Inflammatory macrophage treated with lipopolysaccharide for 4 hours (primary cell): ENCODE data around the gene TMEM8B.
A peak's percentile ranks its signal among the peaks of the same experiment; 100 is the strongest.

Experiments used
- DNase-seq: peaks from one replicate; pipeline ENCODE4 v3.0.0-alpha.2; 2020

The TMEM8B gene

GRCh38 chr9:35829084-35829763 lies at the start of gene TMEM8B:
TMEM8B (plus strand) TSS chr9:35829228; CDS start chr9:35829448, 220 bp downstream.
- peak; percentile 92 for DNase-seq

DNA sequence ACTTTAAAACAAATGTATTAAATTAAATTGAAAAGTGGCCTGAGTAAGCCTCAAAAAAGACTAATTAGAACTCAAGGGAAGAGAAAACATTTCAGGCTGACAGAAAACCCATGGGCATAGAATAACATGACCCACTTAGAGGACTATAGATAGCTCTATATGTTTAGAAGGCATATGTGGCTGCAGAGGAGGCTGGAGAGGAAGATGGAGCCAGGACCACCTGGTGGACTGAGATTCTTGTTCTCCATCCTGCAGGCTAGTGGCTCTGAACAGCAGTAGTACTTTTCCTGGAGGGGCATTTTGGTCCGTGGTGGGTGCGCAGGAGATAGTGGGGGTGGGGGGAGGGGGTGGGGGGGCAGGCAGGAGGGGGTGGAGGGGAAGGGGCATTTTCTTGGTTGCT lies 48.0 kb upstream of the TMEM8B start:
- no peak for DNase-seq

DNA sequence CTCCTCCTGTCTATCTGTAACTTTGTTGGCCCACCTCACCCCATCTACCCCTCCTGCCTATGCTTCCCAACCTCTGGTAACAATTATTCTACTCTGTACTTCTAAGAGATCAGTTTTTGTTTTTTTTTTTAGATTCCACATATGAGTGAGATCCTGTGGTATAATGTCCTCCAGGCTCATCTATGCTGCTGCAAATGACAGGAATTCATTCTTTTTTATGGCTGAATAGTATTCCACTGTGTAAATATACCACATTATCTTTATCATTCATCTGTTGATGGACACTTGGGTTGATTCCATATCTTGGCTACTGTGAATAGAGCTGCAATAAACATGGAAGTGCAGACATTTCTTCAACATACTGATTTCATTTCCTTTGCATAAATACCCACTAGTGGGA lies 45.6 kb upstream of the TMEM8B start:
- DNase-seq, result no peak

DNA sequence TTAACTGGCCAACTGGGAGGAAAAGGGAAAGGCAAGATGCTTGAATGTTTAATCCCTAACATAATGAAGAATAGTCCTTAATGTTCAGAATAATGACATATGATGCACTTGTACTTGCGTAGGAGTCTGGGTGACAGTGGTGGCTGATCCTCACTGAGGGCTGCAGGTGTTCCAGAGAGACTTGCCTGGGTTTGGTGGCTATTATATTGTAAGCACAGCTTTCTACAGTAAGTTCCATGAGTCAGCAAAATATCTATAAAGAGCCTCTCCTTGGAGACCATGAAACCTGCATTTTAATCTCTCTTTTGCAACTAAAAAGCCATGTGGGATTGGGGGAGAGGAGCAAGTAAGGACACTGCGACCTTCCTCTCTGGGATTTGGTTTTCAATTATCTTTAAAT lies 39.5 kb upstream of the TMEM8B start:
- no peak for DNase-seq

DNA sequence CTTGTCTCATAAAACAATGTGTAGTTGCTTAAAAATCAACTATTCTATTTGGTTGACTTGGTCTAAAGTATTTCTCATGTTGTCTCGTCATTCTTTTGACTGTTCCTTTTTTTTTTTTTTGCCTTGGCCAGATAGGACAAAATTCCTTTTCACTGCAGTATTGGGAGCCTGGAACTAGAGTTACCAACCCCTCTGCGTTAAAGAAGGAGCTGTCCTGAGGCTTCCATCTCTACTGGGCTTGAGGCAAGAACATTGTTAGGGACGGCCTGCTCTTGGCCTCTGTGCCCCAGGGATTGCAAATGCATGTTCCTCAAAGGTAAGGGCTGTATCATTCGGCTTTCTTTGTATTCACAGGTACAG lies 39.0 kb upstream of the TMEM8B start:
- DNase-seq, result no peak

DNA sequence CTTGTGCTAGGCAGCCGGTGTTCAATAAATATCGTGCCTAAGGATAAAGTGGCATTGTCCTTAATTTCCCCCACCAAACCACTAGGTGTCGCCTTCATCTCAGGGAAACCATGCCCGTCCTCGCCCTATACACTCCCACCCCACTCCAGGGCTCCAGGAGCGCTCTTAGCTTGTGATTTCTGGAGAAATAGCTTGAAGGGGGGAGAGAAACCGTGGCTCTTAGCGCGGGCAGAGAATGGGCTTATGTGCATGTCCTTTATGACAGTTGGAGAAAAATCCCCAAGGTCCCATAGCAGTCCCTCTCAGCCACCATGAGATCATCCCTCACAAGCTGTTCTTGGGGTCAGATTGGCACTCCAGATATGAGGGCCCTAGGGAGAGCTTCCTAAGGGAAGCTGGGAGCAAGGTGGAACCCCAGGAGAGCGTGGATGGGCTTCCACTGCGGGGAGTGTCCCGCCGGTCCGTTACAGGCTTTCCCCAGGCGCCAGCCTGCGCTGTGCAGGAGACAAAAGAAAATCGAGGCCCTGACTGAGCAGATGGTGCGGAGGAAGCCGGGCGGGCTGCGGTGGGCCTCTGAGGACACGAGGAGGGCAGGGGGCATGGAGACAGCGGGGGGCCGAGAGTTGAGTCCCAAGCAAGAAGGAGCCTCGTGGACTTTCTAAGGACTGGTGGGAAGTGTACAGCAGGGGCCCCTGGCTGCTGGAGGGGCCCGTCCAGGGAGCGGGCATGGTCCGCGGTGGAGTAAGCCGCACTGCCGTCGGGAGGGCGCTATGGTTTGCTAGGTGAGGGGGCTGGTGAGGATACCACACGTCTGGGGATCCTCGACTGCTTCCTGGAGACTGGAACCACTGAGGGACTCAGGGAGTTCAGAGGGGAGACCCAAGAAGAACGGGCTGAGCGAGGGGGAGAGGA lies 38.4 kb upstream of the TMEM8B start:
- DNase-seq, result peak; percentile 66

- DNase-seq, result no peak
Observed at GRCh38 chr9:35791297-35791921, 37.6 kb upstream of the TMEM8B start, which contains the start of gene NPR2. NPR2 (plus strand) TSS chr9:35791591; CDS start chr9:35792409, 818 bp downstream.

DNA sequence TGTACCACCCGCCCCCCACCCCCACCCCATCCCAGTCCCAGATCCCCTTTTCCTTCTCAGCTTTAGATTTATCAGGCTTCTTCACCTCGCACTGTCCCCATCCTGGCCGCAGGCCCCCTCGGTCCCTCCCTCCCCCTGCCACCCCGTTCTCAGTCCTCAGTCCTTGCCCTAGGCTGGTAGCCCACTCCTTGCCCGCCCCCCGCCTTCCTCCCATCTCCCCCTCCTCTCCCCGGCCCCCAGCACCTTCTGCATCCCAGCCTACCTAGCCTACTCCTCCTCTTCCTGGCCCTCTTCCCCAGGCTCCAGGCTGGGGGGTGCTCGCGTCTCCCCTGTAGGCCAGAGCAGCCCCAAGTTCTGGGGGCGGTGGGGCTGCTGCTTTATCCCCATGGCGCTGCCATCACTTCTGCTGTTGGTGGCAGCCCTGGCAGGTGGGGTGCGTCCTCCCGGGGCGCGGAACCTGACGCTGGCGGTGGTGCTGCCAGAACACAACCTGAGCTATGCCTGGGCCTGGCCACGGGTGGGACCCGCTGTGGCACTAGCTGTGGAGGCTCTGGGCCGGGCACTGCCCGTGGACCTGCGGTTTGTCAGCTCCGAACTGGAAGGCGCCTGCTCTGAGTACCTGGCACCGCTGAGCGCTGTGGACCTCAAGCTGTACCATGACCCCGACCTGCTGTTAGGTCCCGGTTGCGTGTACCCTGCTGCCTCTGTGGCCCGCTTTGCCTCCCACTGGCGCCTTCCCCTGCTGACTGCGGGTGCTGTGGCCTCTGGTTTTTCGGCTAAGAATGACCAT lies 36.8 kb upstream of the TMEM8B start:
- no peak for DNase-seq

GRCh38 chr9:35792826-35793225 lies 36.2 kb upstream of the TMEM8B start:
- no peak for DNase-seq

DNA sequence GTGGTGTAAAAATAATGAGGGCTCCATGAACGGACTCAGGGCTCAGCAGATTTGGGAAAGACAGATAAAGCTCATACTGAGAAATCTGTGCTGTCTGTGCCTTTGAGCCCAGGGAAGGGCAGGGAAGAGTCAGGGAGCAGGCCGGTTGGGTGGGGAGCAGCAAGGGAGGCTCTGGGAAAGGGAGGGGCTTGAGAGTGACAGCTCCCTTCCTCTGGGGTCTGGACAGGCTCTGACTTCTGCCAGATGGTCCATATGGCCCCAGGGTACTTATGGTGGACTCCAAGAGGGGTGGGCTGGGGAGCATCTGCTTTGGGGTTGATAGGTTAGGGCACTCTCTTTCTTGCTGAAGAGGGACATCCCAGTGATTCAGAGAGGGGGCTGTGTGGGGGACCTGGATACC lies 35.6 kb upstream of the TMEM8B start:
- DNase-seq, result no peak

DNA sequence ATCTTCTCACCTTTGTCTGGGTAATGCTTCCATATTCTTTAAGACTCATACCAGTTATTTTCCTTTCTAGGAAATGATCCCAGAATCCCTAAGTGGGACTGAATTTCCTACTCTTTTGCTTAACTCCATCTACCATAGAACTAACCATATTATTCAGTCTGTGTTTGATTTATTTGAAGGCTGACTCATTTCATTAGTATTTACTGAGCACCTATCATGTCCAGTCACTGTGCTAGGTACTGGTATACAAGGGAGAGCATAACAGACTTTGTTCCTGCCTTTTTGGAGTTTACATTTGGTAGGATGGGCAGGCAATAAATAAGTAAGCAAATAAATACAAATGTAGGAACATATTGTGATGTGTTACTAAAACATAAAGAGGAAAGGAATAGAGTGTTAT lies 33.3 kb upstream of the TMEM8B start:
- DNase-seq, result no peak

GRCh38 chr9:35797311-35798109 lies 31.5 kb upstream of the TMEM8B start:
- DNase-seq, result no peak

- peak; percentile 25 for DNase-seq
Observed at GRCh38 chr9:35798658-35799374, 30.2 kb upstream of the TMEM8B start.

GRCh38 chr9:35800530-35800929 lies 28.5 kb upstream of the TMEM8B start:
- no peak for DNase-seq

DNA sequence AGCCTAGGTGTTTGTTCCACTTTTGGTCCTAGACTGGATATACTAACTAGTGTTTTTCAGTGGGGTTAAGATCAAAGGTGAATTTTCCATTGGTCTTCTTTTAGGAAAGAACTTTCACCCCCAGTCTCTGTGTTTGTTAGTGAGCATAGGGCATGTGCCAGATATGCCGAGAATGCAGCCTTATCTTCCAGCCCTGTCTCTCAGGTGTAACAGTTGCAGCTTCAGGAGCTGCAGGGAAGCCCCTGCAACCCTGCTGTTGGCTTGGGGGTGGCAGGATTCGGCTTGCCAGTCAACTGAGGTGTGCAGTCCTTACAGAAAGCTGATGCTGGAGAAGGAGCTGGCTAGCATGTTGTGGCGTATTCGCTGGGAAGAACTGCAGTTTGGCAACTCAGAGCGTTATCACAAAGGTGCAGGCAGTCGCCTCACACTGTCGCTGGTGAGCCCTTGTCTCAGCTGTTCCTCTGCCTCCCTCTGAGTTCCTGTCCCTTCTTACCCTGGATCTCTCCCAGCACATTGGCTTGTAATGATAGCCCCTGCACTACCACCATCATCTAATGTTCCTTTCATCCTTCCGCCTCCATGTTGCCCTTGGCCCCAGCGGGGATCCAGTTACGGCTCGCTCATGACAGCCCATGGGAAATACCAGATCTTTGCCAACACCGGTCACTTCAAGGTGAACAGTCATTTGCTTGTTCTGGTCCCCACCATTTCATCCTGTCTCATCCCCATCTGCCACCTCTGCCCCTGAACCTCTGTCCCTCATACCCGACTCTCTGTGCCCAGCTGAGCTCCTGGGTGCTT lies 27.5 kb upstream of the TMEM8B start:
- DNase-seq, result no peak

DNA sequence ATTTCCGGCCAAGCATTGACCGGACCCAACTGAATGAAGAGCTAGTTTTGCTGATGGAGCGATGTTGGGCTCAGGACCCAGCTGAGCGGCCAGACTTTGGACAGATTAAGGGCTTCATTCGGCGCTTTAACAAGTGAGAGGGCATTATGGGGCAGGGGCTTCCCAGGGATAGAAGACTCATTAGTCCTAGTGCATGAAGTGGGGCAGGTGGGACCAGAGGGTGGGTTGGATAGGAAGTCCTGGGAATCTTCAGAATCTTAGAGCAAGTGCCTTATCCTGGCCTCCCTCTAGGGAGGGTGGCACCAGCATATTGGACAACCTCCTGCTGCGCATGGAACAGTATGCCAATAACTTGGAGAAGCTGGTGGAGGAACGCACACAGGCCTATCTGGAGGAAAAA lies 22.9 kb upstream of the TMEM8B start:
- DNase-seq, result no peak

DNA sequence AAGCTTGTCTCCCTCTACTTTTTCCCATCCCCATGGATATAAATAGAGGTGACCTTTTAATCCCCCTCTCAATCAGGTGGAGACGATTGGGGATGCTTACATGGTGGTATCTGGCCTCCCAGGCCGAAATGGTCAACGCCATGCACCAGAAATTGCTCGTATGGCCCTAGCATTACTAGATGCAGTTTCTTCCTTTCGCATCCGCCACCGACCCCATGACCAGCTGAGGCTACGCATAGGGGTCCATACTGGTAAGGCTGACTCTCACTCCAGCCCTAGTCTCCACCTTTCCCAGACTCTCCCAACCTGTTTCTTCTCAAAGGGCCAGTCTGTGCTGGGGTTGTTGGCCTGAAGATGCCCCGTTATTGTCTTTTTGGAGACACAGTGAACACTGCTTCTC lies 20.6 kb upstream of the TMEM8B start:
- DNase-seq, result no peak

DNA sequence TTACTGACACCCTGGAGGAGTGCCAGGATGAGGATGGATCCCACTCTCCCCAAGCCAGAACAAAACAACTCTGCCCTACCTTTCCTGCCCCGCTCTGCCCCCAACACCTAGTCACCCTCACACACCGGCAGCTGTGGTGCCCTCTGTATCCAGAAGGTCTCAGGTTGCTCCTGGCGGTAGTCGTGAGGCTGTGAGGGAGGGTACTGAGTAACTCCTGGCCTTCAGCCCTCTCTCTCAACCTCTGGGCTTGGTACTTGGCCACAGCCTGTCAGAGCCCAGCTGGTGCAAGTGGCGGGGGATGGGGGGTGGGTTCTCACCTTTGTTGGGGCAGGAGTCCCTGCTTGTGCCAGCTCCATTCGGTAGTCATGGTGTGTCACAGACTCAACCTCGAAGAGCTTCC lies 18.9 kb upstream of the TMEM8B start:
- no peak for DNase-seq

GRCh38 chr9:35811381-35812024 lies 17.5 kb upstream of the TMEM8B start:
- no peak for DNase-seq

GRCh38 chr9:35812025-35812602 lies 16.9 kb upstream of the TMEM8B start, which contains the start of gene SPAG8:
SPAG8 (minus strand) TSS chr9:35812262; CDS start chr9:35812147, 115 bp downstream.
- DNase-seq, result peak; percentile 94
